ENCODE results near the gene VEGFA. TPM values are rescaled to one million over a fixed set of nuclear protein-coding genes. Genes with fewer than 3 reads are reported as not detected.

Gene VEGFA
- total RNA-seq, 4 donors from 2014 or later, result 36.2 to 91.3 (median 70.4) TPM

GRCh38 chr6:43730634-43731033 lies 39.4 kb upstream of the VEGFA start:
- no peak for DNase-seq (ENCODE audit: low spot score in 2 of 2)
- H3K4me3 ChIP-seq (ENCODE audit: low read depth, poor library complexity, severe bottlenecking), result no peak overlapping the region
- TF ChIP-seq CTCF (IDR thresholded peaks at IDR 0.05) (no peak), POLR2A (IDR thresholded peaks at IDR 0.05) (no peak)
- intact Hi-C loops (cut with DNase I; ENCODE audit: low total_unique reads), result no loop called here

DNA sequence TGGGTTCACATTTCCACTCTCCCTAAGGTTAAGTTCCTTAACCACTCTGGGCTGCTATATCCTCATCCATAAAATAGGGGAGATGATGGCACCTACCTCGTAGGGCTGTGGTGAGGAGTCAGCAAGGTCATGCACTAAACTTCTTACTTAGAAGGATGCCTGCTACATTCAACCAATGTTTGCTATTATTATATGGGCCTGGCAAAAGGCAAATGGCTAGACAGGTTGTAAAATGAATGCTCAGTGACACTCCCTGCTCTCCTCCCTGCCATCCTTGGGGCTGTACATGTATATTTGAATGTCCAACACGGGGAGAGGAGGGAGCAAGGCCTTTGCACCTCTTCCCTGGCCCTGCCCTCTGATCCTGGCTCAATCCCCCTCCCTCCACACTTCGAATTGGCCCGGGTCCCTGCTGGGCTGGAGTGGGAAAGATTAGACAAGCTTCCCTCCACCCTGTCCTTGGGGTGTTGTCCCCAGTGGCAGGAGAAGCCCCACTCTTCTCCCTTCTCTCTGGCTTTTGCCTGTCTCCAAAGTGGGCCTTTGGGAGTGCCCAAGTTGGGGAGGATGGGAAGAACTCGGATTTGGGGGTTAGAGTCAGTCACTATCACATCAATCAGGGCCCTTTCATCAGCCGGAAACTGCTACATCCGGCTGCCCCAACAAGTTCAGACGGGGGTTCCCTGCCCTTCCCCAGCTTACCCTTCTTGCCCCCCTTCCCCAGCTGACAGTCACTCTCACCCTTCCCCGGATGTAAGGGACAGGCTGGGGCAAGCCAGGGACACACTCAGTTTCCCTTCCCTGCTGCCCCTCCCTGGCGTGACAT lies 36.3 kb upstream of the VEGFA start:
- intact Hi-C loops (cut with DNase I; ENCODE audit: low total_unique reads), result no loop called here
- no peak for TF ChIP-seq POLR2A (IDR thresholded peaks at IDR 0.05)
- no peak for TF ChIP-seq CTCF (IDR thresholded peaks at IDR 0.05)
- H3K4me3 ChIP-seq (ENCODE audit: low read depth, poor library complexity, severe bottlenecking), result no peak overlapping the region
- WGBS, 2 donors, result 26 to 28% methylated on average over 10 of the region's 10 CpGs
- peak in 1 of 2 donors; percentile 76 for DNase-seq (ENCODE audit: low spot score in 2 of 2)

DNA sequence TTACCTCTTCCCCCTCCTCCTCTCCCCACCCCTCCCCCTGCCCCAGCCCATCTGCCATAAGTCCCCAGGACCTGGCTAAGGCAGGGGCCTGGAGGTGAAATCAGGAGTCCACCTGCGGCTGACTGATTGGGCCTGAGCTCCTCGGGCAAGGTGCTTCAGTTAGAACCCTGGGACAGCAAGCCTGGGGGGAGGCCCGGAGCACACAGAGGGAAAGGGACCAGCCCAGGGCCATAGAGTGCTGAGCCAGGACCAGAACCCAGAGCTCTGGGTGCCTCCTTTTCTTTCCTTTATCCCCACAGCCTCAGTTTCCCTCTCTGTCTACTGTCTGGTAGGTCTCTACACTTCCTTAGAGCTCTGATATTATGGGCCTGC lies 35.7 kb upstream of the VEGFA start:
- DNase-seq (ENCODE audit: low spot score in 2 of 2), result no peak
- WGBS, 2 donors, result 65 to 69% methylated on average over 3 of the region's 3 CpGs

DNA sequence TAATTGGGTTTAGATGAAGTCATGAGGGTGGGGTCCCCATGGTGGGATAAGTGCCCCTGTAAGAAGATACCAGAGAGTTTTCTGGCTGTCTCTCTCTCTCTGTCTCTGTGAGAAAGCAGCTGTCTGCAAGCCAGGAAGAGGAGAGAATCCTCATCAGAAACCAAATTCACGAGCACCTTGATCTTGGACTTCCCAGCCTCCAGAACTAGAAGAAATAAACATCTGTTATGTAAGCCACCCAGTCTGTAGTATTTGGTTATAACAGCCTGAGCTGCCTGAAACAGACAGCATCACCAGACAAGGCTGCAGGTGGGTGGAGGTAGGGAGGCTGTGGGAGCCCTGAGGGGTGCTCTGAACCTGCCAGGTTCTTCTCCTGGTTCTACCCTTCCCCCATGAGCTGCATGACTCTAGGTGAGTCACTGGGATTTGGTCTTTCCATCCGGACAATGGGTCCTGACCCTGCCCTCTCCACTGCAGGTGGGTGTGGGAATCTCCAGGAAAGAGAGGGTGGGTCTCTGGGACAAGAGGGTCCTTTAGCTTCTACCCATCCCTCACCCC lies 34.3 kb upstream of the VEGFA start:
- TF ChIP-seq POLR2A (IDR thresholded peaks at IDR 0.05) (no peak), CTCF (IDR thresholded peaks at IDR 0.05) (no peak)
- intact Hi-C loops (cut with DNase I; ENCODE audit: low total_unique reads), result no loop called here
- H3K4me3 ChIP-seq (ENCODE audit: low read depth, poor library complexity, severe bottlenecking), result no peak overlapping the region
- WGBS, 2 donors, result 76 to 81% methylated on average over 2 of the region's 2 CpGs
- DNase-seq (ENCODE audit: low spot score in 2 of 2), result peak in 1 of 2 donors; percentile 67

More for the DNA sequence above, 35.7 kb upstream of the VEGFA start:
- intact Hi-C loops (cut with DNase I; ENCODE audit: low total_unique reads), result no loop called here
- no peak overlapping the region for H3K4me3 ChIP-seq (ENCODE audit: low read depth, poor library complexity, severe bottlenecking)
- TF ChIP-seq CTCF (IDR thresholded peaks at IDR 0.05) (no peak), POLR2A (IDR thresholded peaks at IDR 0.05) (no peak)

DNA sequence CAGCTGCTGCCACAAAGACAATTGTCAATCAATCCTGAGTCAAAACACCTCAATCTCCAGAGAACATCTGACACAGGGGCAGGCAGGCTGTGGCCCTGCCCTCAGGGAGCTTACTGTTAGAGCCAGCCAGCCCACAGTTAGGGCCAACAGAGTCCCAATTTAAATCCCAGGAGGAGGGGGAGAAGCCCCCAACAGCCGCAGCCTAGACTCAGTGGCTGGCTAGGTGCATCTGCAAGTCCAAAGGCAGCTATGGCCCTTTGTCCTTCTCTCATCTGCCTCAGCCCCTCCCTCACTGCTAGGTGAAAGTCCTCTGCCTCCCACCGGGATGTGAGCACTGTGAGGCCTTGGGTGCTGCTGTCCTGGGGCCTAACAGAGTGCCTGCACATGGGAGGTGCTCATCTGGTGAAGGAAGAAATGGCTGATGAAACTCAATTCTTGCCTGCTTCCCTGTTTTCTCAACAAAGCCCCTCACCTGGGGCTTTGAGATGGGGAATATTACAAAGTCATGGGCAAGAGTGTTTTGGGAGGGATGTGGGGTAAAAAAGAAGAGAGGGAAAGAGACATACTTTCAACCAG lies 33.7 kb upstream of the VEGFA start:
- WGBS, 2 donors, result 86 to 100% methylated on average over 1 to 2 of the region's 2 CpGs

More for the DNA sequence above, 33.7 kb upstream of the VEGFA start:
- peak in 1 of 2 donors; percentile 74 for DNase-seq (ENCODE audit: low spot score in 2 of 2)
- no peak overlapping the region for H3K4me3 ChIP-seq (ENCODE audit: low read depth, poor library complexity, severe bottlenecking)
- TF ChIP-seq CTCF (IDR thresholded peaks at IDR 0.05), result no peak
- no peak for TF ChIP-seq POLR2A (IDR thresholded peaks at IDR 0.05)
- intact Hi-C loops (cut with DNase I; ENCODE audit: low total_unique reads), result no loop called here

Measured in lower leg skin (tissue), 4 donors.